HG03342 (cell line): ENCODE data around the gene KRT80.

Experiments used
- ATAC-seq: cut with Tn5 transposase; IDR thresholded peaks from one replicate; pipeline ENCODE4 v1.9.1; 2021; ENCODE audit warnings: mild to moderate bottlenecking, moderate library complexity; ENCODE audit not compliant: unreplicated experiment

The KRT80 gene

GRCh38 chr12:52181746-52182145, 10.1 kb downstream of the KRT80 start:
- no peak for ATAC-seq

GRCh38 chr12:52180971-52181628, 10.7 kb downstream of the KRT80 start:
- ATAC-seq = no peak

GRCh38 chr12:52179396-52179973, 12.3 kb downstream of the KRT80 start:
- no peak for ATAC-seq

- no peak for ATAC-seq
Observed at GRCh38 chr12:52178984-52179383, 12.8 kb downstream of the KRT80 start.

GRCh38 chr12:52178443-52178842, 13.4 kb downstream of the KRT80 start:
- no peak for ATAC-seq

- ATAC-seq = no peak
Observed at GRCh38 chr12:52175371-52176350, 16.2 kb downstream of the KRT80 start.

GRCh38 chr12:52173526-52173925, 18.3 kb downstream of the KRT80 start:
- ATAC-seq = no peak

- no peak for ATAC-seq
Observed at GRCh38 chr12:52172956-52173355, 18.9 kb downstream of the KRT80 start.

GRCh38 chr12:52171950-52172512, 19.8 kb downstream of the KRT80 start:
- ATAC-seq = no peak

GRCh38 chr12:52170827-52171226, 21.0 kb downstream of the KRT80 start:
- ATAC-seq = no peak

- no peak for ATAC-seq
Observed at GRCh38 chr12:52169886-52170285, 21.9 kb downstream of the KRT80 start.

- ATAC-seq = no peak
Observed at GRCh38 chr12:52168019-52168717, 23.6 kb downstream of the KRT80 start.

GRCh38 chr12:52167526-52167925, 24.3 kb downstream of the KRT80 start:
- no peak for ATAC-seq

- ATAC-seq = no peak
Observed at GRCh38 chr12:52166672-52167071, 25.1 kb downstream of the KRT80 start.

GRCh38 chr12:52165096-52165855, 26.5 kb downstream of the KRT80 start:
- no peak for ATAC-seq

GRCh38 chr12:52164624-52165023, 27.2 kb downstream of the KRT80 start:
- ATAC-seq = no peak

- no peak for ATAC-seq
Observed at GRCh38 chr12:52162981-52163380, 28.8 kb downstream of the KRT80 start.

GRCh38 chr12:52160200-52160599, 31.6 kb downstream of the KRT80 start:
- no peak for ATAC-seq

GRCh38 chr12:52157566-52158150, 34.2 kb downstream of the KRT80 start:
- ATAC-seq = no peak
